ENCODE data around the gene DOP1B. TPM values are rescaled to one million over a fixed set of nuclear protein-coding genes. Genes with fewer than 3 reads are reported as not detected.
"Not testable (repeated sequence)": the region's sequence is repeated elsewhere in the genome, so short reads cannot be mapped to it uniquely, and the experiment has no call there.

Gene DOP1B
- total RNA-seq, 1 experiment from 2014 or later: 8.7 TPM

DNA sequence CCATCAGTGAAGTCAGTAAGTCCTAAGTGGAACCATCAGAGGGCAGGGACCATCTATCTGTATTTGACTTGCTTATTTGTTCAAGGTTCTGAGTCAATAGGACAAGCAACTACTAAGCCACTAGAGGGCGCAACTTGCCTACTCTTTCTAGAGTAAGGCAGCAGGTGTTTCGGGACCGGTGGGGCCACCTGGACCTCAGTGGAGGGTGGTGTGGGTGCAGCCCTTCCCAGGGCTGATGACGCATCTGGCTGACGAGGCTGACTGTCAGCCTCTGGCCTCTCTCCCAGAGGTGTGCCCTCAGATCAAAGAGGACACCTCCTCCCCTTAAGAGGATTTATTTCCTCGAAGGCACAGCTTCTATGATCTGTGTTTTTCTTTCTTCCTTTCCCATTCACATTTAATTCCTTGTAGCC is 15.1 kb upstream of the DOP1B start:
- no peak overlapping the region for H3K9ac ChIP-seq (ENCODE audit: extremely low read depth, insufficient read length, low read length)
- H3K56ac ChIP-seq (ENCODE audit: insufficient read length, low read depth, low read length): no peak overlapping the region
- no peak overlapping the region for H3K4me2 ChIP-seq (ENCODE audit: insufficient read depth, insufficient read length, low read length)

DNA sequence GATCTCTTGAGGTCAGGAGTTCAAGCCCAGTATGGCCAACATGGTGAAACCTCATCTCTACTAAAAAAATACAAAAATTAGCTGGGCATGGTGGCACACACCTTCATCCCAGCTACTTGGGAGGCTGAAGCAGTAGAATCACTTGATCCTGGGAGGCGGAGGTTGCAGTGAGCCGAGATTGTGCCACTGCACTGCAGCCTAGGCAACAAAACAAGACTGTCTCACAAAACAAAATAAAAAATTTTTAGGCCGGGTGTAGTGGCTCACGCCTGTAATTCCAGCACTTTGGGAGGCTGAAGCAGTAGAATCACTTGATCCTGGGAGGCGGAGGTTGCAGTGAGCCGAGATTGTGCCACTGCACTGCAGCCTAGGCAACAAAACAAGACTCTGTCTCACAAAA is 12.4 kb upstream of the DOP1B start:
- not testable (repeated sequence) for H4K5ac ChIP-seq (ENCODE audit: insufficient read length, low read depth, low read length); H3K4me2 ChIP-seq (ENCODE audit: insufficient read depth, insufficient read length, low read length); DNase-seq; H3K14ac ChIP-seq (ENCODE audit: insufficient read depth, low read length); H2BK120ac ChIP-seq (ENCODE audit: low read depth, low read length, poor library complexity, severe bottlenecking); H3K4me1 Mint-ChIP-seq; H3K18ac ChIP-seq (ENCODE audit: insufficient read length, low read depth, low read length); H4K91ac ChIP-seq (ENCODE audit: insufficient read length, low read depth, low read length); H2AFZ ChIP-seq (ENCODE audit: low read length); H3K27ac ChIP-seq (ENCODE audit: insufficient read length, low read depth, low read length); H3K27me3 Mint-ChIP-seq (ENCODE audit: low read depth); H3K23me2 ChIP-seq (ENCODE audit: insufficient read length, low read depth, low read length, poor library complexity, severe bottlenecking); H3K4me1 ChIP-seq (ENCODE audit: insufficient read depth, low read length); H3K4me3 Mint-ChIP-seq; H3K4ac ChIP-seq (ENCODE audit: low read depth, low read length); H3K9me3 ChIP-seq (ENCODE audit: control insufficient read depth, low read depth, low read length); H3K56ac ChIP-seq (ENCODE audit: insufficient read length, low read depth, low read length); H2BK12ac ChIP-seq (ENCODE audit: insufficient read length, low read depth, low read length); H2BK15ac ChIP-seq (ENCODE audit: low read depth, low read length); H2BK20ac ChIP-seq (ENCODE audit: low read depth, low read length, poor library complexity, severe bottlenecking); H2AK5ac ChIP-seq (ENCODE audit: insufficient read length, low read length); H3K36me3 Mint-ChIP-seq (ENCODE audit: insufficient read depth in 1 of 3, low read depth in 3 of 3); H3K79me2 ChIP-seq (ENCODE audit: insufficient read depth, low read length); H3K9ac ChIP-seq (ENCODE audit: extremely low read depth, insufficient read length, low read length); H3K9me3 Mint-ChIP-seq; H4K8ac ChIP-seq (replicated peaks; ENCODE audit: insufficient read length, low read depth, low read length); H3K27me3 ChIP-seq (ENCODE audit: insufficient read depth, low read length); H3K79me1 ChIP-seq (ENCODE audit: insufficient read depth, low read depth, low read length, poor library complexity, severe bottlenecking); H4K20me1 ChIP-seq (ENCODE audit: control insufficient read depth, insufficient read depth, insufficient read length); H3K27ac Mint-ChIP-seq; H3T11ph ChIP-seq (ENCODE audit: low read length); H2BK5ac ChIP-seq (ENCODE audit: insufficient read length, low read length); H3K23ac ChIP-seq (ENCODE audit: insufficient read length, low read depth, low read length)
- WGBS (ENCODE audit: extremely low coverage, insufficient read length, low lambda C conversion rate): no CpG with 5 or more reads among the region's 6 CpGs

More for the DNA sequence above, 15.1 kb upstream of the DOP1B start:
- H2AK5ac ChIP-seq (ENCODE audit: insufficient read length, low read length): no peak overlapping the region
- no peak overlapping the region for H3T11ph ChIP-seq (ENCODE audit: low read length)
- no peaks in the 10 kb centered on the region for H3K79me1 ChIP-seq (ENCODE audit: insufficient read depth, low read depth, low read length, poor library complexity, severe bottlenecking)
- no peak overlapping the region for H3K14ac ChIP-seq (ENCODE audit: insufficient read depth, low read length)
- H2BK120ac ChIP-seq (ENCODE audit: low read depth, low read length, poor library complexity, severe bottlenecking): no peak overlapping the region
- no peaks in the 10 kb centered on the region for H3K9me3 ChIP-seq (ENCODE audit: control insufficient read depth, low read depth, low read length)
- Mint-ChIP-seq H3K9me3 (no peaks in the 10 kb centered on the region), H3K36me3 (ENCODE audit: insufficient read depth in 1 of 3, low read depth in 3 of 3) (no peaks in the 10 kb centered on the region), H3K27me3 (ENCODE audit: low read depth) (peaks cover 15% of the 10 kb centered on the region), H3K27ac (peak overlapping the region in 1 of 3 experiments; percentile 81; a peak in 1 of 7 replicates), H3K4me1 (peaks cover 15 to 18% of the 10 kb centered on the region in 2 experiments), H3K4me3 (no peak overlapping the region)
- H3K23me2 ChIP-seq (ENCODE audit: insufficient read length, low read depth, low read length, poor library complexity, severe bottlenecking): no peaks in the 10 kb centered on the region
- H2BK12ac ChIP-seq (ENCODE audit: insufficient read length, low read depth, low read length): no peak overlapping the region
- TF ChIP-seq CTCF (conservative IDR thresholded peaks at IDR 0.05): peak; percentile 95
- no peak overlapping the region for H3K27ac ChIP-seq (ENCODE audit: insufficient read length, low read depth, low read length)
- no peak overlapping the region for H4K91ac ChIP-seq (ENCODE audit: insufficient read length, low read depth, low read length)
- DNase-seq: peak; percentile 92
- H3K4me1 ChIP-seq (ENCODE audit: insufficient read depth, low read length): no peaks in the 10 kb centered on the region
- no peak overlapping the region for H4K5ac ChIP-seq (ENCODE audit: insufficient read length, low read depth, low read length)
- no CpG with 5 or more reads among the region's 6 CpGs for WGBS (ENCODE audit: extremely low coverage, insufficient read length, low lambda C conversion rate)
- no peak overlapping the region for H2AFZ ChIP-seq (ENCODE audit: low read length)
- no peak overlapping the region for H2BK15ac ChIP-seq (ENCODE audit: low read depth, low read length)
- H3K4ac ChIP-seq (ENCODE audit: low read depth, low read length): no peak overlapping the region
- no peaks in the 10 kb centered on the region for H4K20me1 ChIP-seq (ENCODE audit: control insufficient read depth, insufficient read depth, insufficient read length)
- H2BK5ac ChIP-seq (ENCODE audit: insufficient read length, low read length): no peak overlapping the region
- H4K8ac ChIP-seq (replicated peaks; ENCODE audit: insufficient read length, low read depth, low read length): no peak overlapping the region
- no peak overlapping the region for H3K18ac ChIP-seq (ENCODE audit: insufficient read length, low read depth, low read length)
- no peaks in the 10 kb centered on the region for H3K27me3 ChIP-seq (ENCODE audit: insufficient read depth, low read length)
- no peak overlapping the region for H2BK20ac ChIP-seq (ENCODE audit: low read depth, low read length, poor library complexity, severe bottlenecking)
- H3K79me2 ChIP-seq (ENCODE audit: insufficient read depth, low read length): no peaks in the 10 kb centered on the region
- H3K23ac ChIP-seq (ENCODE audit: insufficient read length, low read depth, low read length): no peak overlapping the region
